Posterior vena cava (tissue), 2 donors: ENCODE data around the gene PPP1R2C. TPM values are rescaled to one million over a fixed set of nuclear protein-coding genes. Genes with fewer than 3 reads are reported as not detected.

Experiments used
- DNase-seq: peaks from one replicate; pipeline ENCODE4 v3.0.0-alpha.2; 2020; ENCODE audit warnings: low spot score
- intact Hi-C, 2 donors: fragments of 100-400 bp; cut with DNase I; formaldehyde crosslinking; loops; one replicate each; pipeline versions ENCODE4 v1.14.1 to v1.14.2; 2022 to 2023
- total RNA-seq, 2 donors: library from RNA; stranded (reverse); fragmentation: NEBNext Ultra II Directional; extraction: Animal tissue kit (Norgen Biotek cat#: 25700); gene quantifications; one replicate each; pipeline ENCODE4 v1.2.1, GENCODE V29; 2021
- donor health status: DM: yes; HTN: yes; CAD: no.
- donor health status: DM: yes; HTN: yes; CAD: no.

PPP1R2C gene
- total RNA-seq, 2 donors from 2014 or later: not detected

GRCh38 chrX:42752730-42753129 lies 25.2 kb downstream of the PPP1R2C start:
- intact Hi-C loops: no loop called here
- DNase-seq: no peak

DNA sequence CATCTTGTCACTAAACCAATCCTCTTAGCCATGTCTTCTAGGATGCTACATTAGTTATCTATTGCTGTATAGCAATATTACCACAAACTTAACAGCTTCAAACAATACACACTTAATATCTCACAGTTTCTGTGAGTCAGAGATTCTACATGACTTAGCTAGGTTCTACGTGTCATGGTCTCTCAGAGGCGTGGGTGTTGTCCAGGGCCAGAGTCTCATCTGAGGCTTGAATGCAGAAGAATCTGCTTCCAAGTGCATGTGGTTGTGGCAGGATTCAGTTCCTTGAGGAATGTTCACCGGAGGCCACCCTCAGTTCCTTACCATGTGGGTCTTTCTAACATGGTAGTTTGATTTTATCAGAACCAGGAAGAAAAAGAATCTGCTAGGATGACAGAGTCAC lies 26.4 kb downstream of the PPP1R2C start:
- intact Hi-C loops: no loop called here
- no peak for DNase-seq

DNA sequence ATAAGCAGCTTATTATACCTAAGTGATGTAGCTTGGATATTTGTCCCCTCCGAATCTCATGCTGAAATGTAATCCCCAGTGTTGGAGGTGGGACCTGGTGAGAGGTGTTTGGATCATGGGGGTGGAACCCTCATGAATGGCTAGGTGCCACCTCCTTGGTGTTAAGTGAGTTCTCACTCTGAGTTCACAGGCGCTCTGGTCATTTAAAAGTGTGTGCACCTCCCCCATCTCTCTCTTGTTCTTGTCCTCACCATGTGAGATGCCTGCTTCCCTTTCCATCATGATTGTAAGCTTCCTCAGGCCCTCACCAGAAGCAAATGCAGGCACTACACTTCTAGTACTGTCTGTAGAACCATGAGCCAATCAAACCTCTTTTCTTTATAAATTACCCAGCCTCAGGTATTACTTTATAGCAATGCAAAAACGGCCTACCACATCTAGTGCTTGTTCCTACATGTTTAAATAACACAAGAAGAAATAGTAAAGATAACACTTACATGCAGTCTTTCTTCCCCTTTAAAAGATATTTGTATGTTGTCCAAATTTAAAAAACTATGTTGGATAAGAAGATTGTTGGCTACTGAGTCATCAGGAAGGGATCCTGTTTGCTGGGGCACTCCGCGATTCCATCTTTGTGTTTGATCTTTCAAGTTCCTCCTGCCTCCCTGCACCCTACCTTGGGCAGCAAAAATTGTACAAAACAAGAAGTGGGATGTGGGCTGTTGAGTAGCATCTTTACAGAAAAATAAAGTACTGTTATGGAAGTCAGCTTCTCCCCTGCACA lies 29.7 kb downstream of the PPP1R2C start:
- intact Hi-C loops: no loop called here
- DNase-seq: no peak

DNA sequence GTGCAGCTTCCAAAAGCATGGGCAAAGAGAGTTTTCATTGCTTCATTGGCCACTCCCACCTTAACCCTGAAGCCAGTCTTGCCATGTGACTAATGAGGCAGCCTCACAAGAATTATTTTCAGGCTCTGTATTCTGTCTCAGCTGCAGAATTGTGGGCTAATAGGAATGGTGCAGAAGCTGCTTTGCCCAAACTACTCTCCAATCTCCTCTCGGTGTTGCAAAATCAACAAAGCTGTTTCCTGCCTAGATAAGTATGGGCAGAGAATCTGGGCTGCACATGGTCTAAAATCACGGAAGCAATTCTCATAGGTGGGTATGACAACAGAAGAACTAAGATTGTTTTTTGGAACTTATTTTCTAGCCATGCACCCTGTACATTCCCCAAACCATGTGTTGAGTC lies 31.4 kb downstream of the PPP1R2C start:
- DNase-seq: no peak
- intact Hi-C loops: no loop called here

- intact Hi-C loops: no loop called here
Observed at GRCh38 chrX:42740456-42740855, 37.5 kb downstream of the PPP1R2C start.

GRCh38 chrX:42739741-42740140 lies 38.2 kb downstream of the PPP1R2C start:
- DNase-seq: no peak
- intact Hi-C loops: no loop called here

More at GRCh38 chrX:42740456-42740855, 37.5 kb downstream of the PPP1R2C start:
- no peak for DNase-seq

DNA sequence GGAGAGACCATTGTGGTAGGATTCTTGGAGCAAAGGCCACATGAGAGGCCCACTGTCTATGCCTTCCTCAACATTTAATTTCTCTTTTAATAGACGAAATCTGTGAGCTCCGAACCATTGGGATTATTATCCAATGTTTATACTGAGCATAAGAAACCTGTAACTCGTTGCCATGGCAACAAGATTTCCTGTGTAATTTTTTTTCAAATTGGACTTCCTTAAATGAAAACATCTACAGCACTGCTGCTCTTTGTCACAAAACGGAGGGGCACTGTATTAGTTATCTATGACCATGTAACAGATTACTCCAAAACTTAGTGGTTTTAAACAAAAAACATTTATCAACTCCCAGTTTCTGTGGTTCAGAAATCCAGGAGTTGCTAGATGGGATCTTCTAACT lies 38.7 kb downstream of the PPP1R2C start:
- intact Hi-C loops: no loop called here
- DNase-seq: no peak

DNA sequence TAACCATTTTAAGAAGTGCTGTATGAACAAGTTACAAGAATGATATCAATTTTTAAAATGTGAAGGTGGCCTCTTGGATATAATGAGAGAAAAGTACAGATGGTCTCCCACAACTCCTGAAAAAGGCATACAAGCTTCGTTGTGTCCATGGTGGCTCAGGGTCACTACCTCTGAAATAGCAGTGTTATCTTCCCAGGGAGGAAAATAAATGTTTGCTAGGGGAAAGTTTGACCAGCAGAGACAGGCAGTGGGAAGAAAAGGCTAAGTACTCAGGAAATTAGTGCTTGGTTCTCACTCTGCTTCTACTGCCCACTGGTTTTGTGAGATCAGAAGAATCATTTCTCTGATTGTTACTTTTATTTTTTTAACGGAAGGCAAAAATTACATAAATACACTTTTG lies 39.4 kb downstream of the PPP1R2C start:
- no peak for DNase-seq
- intact Hi-C loops: no loop called here

DNA sequence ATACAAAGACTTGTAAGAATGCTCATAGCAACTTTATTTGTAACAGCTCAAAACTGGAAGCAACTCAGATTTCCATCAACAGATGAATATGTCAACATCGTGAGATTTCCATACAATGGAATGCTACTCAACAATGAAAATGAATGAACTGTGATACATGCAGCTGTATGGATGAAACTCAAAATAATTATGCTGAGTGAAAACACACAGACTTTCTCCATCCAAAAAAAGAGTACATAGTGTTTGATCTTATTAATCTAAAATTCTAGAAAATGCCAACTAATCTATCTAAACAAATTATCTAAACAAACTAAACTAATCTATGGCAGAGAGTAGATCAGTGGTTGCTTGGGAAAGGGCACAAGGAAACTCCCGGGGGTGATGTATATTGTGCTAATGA lies 42.7 kb downstream of the PPP1R2C start:
- no peak for DNase-seq
- intact Hi-C loops: no loop called here

DNA sequence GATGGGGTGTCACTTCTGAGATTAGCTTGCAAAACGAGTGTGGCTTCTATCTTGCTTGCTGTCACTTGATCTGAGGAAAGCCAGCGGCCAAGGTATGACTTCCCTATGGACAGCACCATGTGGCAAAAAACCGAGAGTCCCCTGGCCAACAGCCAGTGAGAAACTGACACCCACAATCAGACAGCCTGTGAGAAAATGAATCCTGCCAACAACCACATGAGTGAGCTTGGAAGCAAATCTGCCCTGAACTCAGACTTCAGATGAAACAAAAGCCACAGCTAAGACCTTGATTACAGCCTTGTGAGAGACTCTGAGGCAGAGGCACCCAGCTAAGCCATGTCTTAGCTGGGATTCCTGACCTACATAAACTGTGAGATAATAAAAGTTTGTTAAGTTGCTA lies 45.5 kb downstream of the PPP1R2C start:
- intact Hi-C loops: no loop called here
- DNase-seq: no peak
